Adrenal gland (tissue), 12 donors: ENCODE data around the gene RNLS. TPM values are rescaled to one million over a fixed set of nuclear protein-coding genes. Genes with fewer than 3 reads are reported as not detected.

Experiments used
- DNase-seq, 7 donors: peaks; one replicate each; pipeline ENCODE4 v3.0.0-alpha.2; 2019 to 2020
- H3K27ac ChIP-seq, 5 donors: fragments of 200-600 bp; sonication (generic) in 4 of 5; 1 replicate in 3 of 5; 2 replicates in 2 of 5; pipeline versions ENCODE4 v1.5.1 to v1.8.0; 2016 to 2020; ENCODE audit warnings: mild to moderate bottlenecking in 1 of 5
- H3K27me3 ChIP-seq: fragments of 200-600 bp; 2 replicates; pipeline ENCODE4 v1.8.0; 2021
- H3K36me3 ChIP-seq, 2 donors: fragments of 200-600 bp; replicated peaks in 1 of 2; 1 replicate in 1 of 2; 2 replicates in 1 of 2; pipeline versions ENCODE4 v1.5.1 to v1.8.0; 2018 to 2022
- H3K4me1 ChIP-seq, 2 donors: fragments of 200-600 bp; replicated peaks in 1 of 2; 1 replicate in 1 of 2; 2 replicates in 1 of 2; pipeline versions ENCODE4 v1.5.1 to v1.8.0; 2018 to 2021
- H3K4me3 ChIP-seq, 4 donors: fragments of 200-600 bp; sonication (generic) in 3 of 4; one replicate each; pipeline ENCODE4 v1.5.1; 2016 to 2018
- H3K9me3 ChIP-seq, 3 donors: fragments of 200-600 bp; sonication (generic) in 1 of 3; replicated peaks in 1 of 3; 1 replicate in 2 of 3; 2 replicates in 1 of 3; pipeline versions ENCODE4 v1.5.1 to v1.8.0; 2016 to 2021
- POLR2A ChIP-seq, 2 donors: fragments of 450-650 bp; IDR thresholded peaks; one replicate each; pipeline ENCODE4 v1.6.1; 2017; ENCODE audit warnings: antibody characterized with exemption in 2 of 2, mild to moderate bottlenecking in 2 of 2, moderate library complexity in 1 of 2
- WGBS, 4 donors: extraction: QIAGEN DNeasy Blood & Tissue Kit in 2 of 4; methylation state at CpG; one replicate each; pipeline versions ENCODE4 v1.1.5 to v1.1.7; 2013 to 2017; 5-methylcytosine and 5-hydroxymethylcytosine counted together
- intact Hi-C, 2 donors: fragments of 100-400 bp; cut with DNase I; formaldehyde crosslinking; loops; one replicate each; pipeline versions ENCODE4 v1.14.1 to v1.15.0; 2022 to 2023
- polyA plus RNA-seq, 3 donors: library from polyadenylated mRNA; stranded (reverse); fragments of 200-250 nt in 2 of 3; fragments of 350-450 nt in 1 of 3; fragmentation: Illumina TruSeq in 1 of 3; extraction: RNeasy Lipid Tissue Mini Kit (QIAGEN cat#74804) in 1 of 3; gene quantifications; one replicate each; pipeline ENCODE4 v1.2.3, GENCODE V29; 2013 to 2014
- total RNA-seq, 9 donors: library from RNA; depleted of rRNA in 4 of 9; stranded (reverse); fragments of >200 nt in 4 of 9; fragments of 120-200 nt in 1 of 9; fragmentation: NEBNext Ultra II Directional in 1 of 9; extraction: Animal tissue kit (Norgen Biotek cat#: 25700) in 1 of 9; gene quantifications; one replicate each; pipeline versions ENCODE4 v1.1.0 to v1.2.4, GENCODE V29; 2013 to 2023
- TF ChIP-seq, protein P1 (sequence below), 6 experiments: fragments of 450-650 bp in 4 of 6; fragments of 200-600 bp in 2 of 6; sonication (generic) in 1 of 6; IDR thresholded peaks; 1 replicate in 5 of 6; 2 replicates in 1 of 6; pipeline versions ENCODE4 v1.5.1 to v1.8.0; 2016 to 2021; ENCODE audit warnings: antibody characterized with exemption in 6 of 6, mild to moderate bottlenecking in 2 of 6, moderate library complexity in 1 of 6
- donor health status: healthy with polysubstance abuse.
- donor health status: Bipolar disorder and iron deficiency.
- donor health status: DM: yes; HTN: yes; CAD: no.
- donor health status: DM: no; HTN: no; CAD: no.
- donor health status: DM: no; HTN: no; CAD: no.
- donor health status: DM: yes; HTN: yes; CAD: no.

Gene RNLS
- total and polyA plus RNA-seq, 12 donors: 7.2 to 51.3 (median 27.9) TPM

DNA sequence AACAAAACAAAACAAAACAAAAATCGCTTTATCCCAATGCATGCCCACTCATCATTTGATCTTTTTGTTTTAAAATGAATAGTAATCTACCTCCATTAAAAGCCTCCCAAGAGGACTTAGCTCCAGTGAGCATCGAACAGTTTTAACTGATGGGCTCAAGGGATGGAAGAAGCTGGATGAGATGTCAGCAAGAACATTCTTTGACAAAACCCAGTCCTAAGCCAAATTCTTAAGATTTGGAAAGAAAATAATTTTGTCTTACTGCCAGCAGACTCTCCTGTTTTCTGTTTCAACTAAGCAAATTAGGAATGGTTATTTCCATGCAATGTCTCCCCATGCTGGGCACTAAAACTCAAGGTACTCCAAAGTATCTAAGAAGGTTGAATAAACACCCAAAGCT lies 127.3 kb downstream of the RNLS start:
- Histone ChIP-seq H3K9me3 (no peaks in the 10 kb centered on the region), H3K27ac (no peak overlapping the region), H3K4me3 (no peak overlapping the region), H3K36me3 (no peaks in the 10 kb centered on the region), H3K27me3 (no peaks in the 10 kb centered on the region), H3K4me1 (no peaks in the 10 kb centered on the region)
- intact Hi-C loops: no loop called here
- TF ChIP-seq POLR2A (IDR thresholded peaks at IDR 0.05): no peak
- TF ChIP-seq, protein P1, sequence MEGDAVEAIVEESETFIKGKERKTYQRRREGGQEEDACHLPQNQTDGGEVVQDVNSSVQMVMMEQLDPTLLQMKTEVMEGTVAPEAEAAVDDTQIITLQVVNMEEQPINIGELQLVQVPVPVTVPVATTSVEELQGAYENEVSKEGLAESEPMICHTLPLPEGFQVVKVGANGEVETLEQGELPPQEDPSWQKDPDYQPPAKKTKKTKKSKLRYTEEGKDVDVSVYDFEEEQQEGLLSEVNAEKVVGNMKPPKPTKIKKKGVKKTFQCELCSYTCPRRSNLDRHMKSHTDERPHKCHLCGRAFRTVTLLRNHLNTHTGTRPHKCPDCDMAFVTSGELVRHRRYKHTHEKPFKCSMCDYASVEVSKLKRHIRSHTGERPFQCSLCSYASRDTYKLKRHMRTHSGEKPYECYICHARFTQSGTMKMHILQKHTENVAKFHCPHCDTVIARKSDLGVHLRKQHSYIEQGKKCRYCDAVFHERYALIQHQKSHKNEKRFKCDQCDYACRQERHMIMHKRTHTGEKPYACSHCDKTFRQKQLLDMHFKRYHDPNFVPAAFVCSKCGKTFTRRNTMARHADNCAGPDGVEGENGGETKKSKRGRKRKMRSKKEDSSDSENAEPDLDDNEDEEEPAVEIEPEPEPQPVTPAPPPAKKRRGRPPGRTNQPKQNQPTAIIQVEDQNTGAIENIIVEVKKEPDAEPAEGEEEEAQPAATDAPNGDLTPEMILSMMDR (IDR thresholded peaks at IDR 0.05): no peak
- no peak for DNase-seq
- WGBS, 4 donors: 76 to 87% (median 81%) methylated on average over 2 of the region's 2 CpGs

DNA sequence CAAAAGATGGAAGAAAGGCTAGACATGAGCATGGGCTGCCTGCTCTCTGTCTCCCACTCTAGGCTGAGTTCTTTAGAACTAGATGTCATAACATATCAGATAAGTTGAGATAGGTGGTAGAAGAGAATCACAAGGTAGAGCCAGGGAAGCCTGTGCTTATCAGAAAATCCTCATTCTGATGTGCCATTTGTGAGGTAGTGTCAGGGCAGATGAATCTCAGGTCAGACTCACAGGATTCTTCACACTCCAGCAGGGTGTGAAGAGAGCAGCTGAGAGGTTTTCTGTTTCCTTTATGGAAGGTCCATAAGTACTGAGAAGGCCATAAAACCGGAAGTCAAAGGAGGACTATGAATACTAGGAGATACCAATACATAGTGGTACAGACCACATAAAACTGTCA lies 132.9 kb downstream of the RNLS start:
- intact Hi-C loops: no loop called here
- no peak for DNase-seq
- no peaks in the 10 kb centered on the region for H3K36me3 ChIP-seq
- WGBS, 4 donors: 82 to 95% (median 90%) methylated on average over 1 of the region's 1 CpG
- peaks cover 0 to 12% of the 10 kb centered on the region in 2 donors for H3K4me1 ChIP-seq
- H3K9me3 ChIP-seq: no peaks in the 10 kb centered on the region
- no peak for TF ChIP-seq POLR2A (IDR thresholded peaks at IDR 0.05)
- TF ChIP-seq, protein P1 (IDR thresholded peaks at IDR 0.05): no peak
- H3K4me3 ChIP-seq: no peak overlapping the region
- H3K27me3 ChIP-seq: no peaks in the 10 kb centered on the region
- H3K27ac ChIP-seq: no peak overlapping the region

DNA sequence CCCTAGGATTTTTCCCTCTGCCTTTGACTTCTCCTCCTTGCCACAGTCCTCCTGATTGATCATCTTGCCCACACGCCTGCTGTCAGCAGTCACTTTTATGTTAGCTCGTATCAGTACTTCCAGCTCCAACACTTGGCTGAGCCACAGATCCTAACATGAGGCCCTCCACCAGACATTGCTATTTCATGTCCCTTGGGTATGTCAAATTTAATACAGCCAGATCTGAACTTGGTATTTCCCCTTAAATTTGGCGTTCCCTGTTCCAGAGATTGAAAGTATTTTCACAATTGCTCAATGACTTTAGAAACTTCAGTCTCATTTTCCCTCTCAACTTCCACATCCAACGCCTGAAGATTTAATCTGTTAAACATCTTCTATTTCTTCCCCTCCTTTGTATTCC lies 140.4 kb downstream of the RNLS start:
- Histone ChIP-seq H3K27ac (no peak overlapping the region), H3K4me1 (peaks cover 0 to 7% of the 10 kb centered on the region in 2 donors), H3K36me3 (no peaks in the 10 kb centered on the region), H3K27me3 (no peaks in the 10 kb centered on the region), H3K4me3 (no peak overlapping the region), H3K9me3 (no peaks in the 10 kb centered on the region)
- TF ChIP-seq, protein P1 (IDR thresholded peaks at IDR 0.05): no peak
- TF ChIP-seq POLR2A (IDR thresholded peaks at IDR 0.05): no peak
- intact Hi-C loops: no loop called here
- 57 to 79% (median 72%) methylated on average over 4 of the region's 4 CpGs for whole genome bisulfite sequencing, 4 donors
- peak in 1 of 7 donors; percentile 16 for DNase-seq

DNA sequence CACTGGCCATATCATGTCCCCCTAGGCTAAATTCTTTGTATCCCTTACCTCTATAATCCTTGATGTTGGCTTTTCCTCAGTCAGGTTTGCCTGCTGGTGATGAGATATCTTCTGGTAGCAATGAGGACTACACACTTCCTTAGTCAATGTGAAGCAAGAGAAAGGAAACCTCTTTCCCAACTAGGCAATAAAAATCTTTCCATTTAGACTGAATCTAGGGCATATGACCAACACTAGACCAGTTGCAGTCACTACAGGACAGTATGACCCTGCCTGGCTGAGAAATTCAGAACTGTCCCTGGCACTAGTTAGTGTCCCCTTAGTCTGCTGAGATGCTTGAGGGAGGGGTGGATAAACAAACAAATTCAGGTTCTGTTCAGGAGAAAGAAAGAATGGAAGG lies 142.6 kb downstream of the RNLS start:
- no peak for TF ChIP-seq POLR2A (IDR thresholded peaks at IDR 0.05)
- TF ChIP-seq, protein P1 (IDR thresholded peaks at IDR 0.05): no peak

More for the DNA sequence above, 142.6 kb downstream of the RNLS start:
- no peak overlapping the region for H3K4me3 ChIP-seq
- no peak for DNase-seq
- H3K4me1 ChIP-seq: peaks cover 0 to 7% of the 10 kb centered on the region in 2 donors
- no peaks in the 10 kb centered on the region for H3K36me3 ChIP-seq
- H3K27me3 ChIP-seq: no peaks in the 10 kb centered on the region
- no peak overlapping the region for H3K27ac ChIP-seq
- no peaks in the 10 kb centered on the region for H3K9me3 ChIP-seq
- intact Hi-C loops: no loop called here
